OCI-LY1 (cell line): ENCODE data around the gene CWH43.

Experiments
- EZH2 ChIP-seq: fragments of 200-600 bp; sonication (generic), shearing (Covaris generic); IDR thresholded peaks from 2 replicates; pipeline ENCODE4 v1.8.0; 2017; ENCODE audit warnings: borderline replicate concordance, mixed run types, mild to moderate bottlenecking, antibody characterized with exemption, low read length, moderate library complexity, mixed read lengths
- TF ChIP-seq, protein P1 (sequence below): fragments of 200-600 bp; sonication (generic), shearing (Covaris generic); IDR thresholded peaks from 2 replicates; pipeline ENCODE4 v1.5.1; 2017; ENCODE audit warnings: mild to moderate bottlenecking, antibody characterized with exemption, low read length, moderate library complexity, mixed read lengths

DNA sequence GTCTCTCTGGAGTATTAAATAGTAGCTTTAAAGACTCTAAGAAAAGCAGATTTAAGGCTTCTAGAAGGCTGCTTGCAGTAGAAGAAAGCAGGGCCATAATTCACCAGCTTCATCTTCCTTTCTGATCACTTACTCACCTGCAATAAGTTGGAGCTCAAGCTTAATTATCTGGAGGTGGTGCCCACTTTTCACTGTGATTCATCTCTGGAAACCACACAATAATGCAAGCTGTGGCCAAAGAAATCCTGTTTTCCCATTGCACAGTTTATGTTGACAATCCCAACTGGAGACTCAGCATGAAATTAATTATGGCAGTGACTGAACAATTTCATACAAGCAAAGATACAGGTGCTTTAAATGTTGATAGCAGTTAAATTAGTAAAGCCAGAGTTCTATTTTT lies 14.7 kb downstream of the CWH43 start:
- no peak for TF ChIP-seq EZH2
- TF ChIP-seq, protein P1, sequence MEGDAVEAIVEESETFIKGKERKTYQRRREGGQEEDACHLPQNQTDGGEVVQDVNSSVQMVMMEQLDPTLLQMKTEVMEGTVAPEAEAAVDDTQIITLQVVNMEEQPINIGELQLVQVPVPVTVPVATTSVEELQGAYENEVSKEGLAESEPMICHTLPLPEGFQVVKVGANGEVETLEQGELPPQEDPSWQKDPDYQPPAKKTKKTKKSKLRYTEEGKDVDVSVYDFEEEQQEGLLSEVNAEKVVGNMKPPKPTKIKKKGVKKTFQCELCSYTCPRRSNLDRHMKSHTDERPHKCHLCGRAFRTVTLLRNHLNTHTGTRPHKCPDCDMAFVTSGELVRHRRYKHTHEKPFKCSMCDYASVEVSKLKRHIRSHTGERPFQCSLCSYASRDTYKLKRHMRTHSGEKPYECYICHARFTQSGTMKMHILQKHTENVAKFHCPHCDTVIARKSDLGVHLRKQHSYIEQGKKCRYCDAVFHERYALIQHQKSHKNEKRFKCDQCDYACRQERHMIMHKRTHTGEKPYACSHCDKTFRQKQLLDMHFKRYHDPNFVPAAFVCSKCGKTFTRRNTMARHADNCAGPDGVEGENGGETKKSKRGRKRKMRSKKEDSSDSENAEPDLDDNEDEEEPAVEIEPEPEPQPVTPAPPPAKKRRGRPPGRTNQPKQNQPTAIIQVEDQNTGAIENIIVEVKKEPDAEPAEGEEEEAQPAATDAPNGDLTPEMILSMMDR = no peak
